Stimulated activated CD4-positive, alpha-beta T cell treated with anti-CD3 and anti-CD28 coated beads, Interleukin-2, amount 100 ng/mL, for 4 hours (primary cell): ENCODE measurements around the gene ZNF800.
"Not testable (repeated sequence)": the region's sequence is repeated elsewhere in the genome, so short reads cannot be mapped to it uniquely, and the experiment has no call there.

Experiments
- DNase-seq: peaks from one replicate; pipeline ENCODE4 v3.0.0-alpha.2; 2020; ENCODE audit warnings: low read depth

The ZNF800 gene, protein sequence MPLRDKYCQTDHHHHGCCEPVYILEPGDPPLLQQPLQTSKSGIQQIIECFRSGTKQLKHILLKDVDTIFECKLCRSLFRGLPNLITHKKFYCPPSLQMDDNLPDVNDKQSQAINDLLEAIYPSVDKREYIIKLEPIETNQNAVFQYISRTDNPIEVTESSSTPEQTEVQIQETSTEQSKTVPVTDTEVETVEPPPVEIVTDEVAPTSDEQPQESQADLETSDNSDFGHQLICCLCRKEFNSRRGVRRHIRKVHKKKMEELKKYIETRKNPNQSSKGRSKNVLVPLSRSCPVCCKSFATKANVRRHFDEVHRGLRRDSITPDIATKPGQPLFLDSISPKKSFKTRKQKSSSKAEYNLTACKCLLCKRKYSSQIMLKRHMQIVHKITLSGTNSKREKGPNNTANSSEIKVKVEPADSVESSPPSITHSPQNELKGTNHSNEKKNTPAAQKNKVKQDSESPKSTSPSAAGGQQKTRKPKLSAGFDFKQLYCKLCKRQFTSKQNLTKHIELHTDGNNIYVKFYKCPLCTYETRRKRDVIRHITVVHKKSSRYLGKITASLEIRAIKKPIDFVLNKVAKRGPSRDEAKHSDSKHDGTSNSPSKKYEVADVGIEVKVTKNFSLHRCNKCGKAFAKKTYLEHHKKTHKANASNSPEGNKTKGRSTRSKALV

DNA sequence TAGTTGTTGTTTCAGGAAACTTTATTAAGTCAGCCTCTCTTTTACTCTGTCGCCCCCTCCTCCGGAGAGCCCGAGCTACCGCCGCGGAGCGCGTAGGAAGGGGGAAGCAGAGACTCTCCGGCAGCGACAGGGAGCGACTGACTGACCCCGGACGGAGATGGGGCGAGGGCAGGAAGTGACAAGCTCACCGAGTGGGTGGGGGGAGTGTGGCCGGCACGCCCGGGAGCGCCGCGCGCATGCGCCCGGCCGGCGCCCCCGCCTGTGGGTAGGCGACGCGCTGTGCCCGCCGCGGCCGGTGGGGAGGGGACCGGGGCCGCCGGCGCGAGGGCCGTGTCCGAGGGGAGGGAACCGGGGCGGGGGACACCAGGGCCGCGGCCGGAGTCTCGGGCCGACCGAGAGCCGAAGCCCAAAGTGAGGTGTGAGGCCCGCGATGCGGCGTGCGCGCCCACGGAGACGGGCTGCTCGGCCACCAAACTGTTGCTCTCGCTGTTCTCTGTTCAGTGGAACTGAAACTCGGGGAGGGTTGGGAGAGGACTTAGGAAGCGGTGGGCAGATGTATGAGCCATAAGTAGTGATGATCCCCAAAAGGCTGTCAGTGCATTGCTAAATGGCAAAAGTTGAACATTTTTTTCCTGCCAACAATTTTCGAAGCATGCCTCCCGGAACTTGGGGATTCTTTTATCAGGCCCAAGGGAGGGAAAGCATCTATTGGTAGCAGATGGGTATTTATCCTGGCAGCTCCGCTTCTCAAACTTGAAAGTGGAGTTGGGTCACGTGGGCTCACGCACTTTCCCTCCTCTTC is at the start of gene ZNF800:
Gene ZNF800, minus strand, starts transcription at position 143 of the 802 bp plus-strand sequence. CDS start 1,151 bp downstream, outside the sequence.
- peak; percentile 90 for DNase-seq

DNA sequence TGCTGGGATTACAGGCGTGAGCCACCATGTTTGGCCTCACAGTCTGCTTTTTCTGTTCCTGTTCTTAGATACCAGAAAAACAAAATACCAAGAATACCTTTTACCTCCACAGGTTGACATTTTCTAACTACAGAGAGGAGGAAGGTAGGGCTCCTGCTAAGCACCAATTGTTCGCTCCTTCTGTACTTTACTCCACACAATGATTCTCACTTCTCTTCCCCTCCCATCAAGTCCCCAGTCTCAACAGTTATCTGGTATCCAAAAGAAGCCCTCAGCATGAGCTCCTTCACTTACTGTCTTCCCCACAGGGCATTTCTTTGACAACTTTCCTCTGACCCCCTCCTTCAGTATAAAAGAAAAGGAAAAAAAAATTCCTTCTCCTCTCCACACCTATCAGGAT is 47.7 kb upstream of the ZNF800 start:
- no peak for DNase-seq

DNA sequence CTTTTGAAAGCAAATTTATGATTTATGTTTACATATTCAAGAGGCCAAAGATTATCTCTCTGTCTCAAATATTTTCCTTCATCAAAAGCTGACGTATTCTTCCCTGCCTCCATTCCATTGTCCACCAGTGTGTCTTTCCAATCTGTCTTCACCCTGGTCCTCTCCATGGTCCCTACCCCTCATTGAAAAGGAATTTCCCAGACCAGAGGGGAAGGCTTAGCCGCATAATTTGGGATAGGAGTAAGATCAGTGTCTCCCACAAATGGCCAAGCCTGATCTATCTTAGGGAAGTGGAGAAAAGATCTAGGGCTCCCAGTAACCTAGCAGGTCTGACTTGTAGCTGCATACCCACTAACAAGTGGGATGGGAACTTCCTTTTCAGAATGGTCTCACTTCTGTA is 46.3 kb upstream of the ZNF800 start:
- DNase-seq = no peak

DNA sequence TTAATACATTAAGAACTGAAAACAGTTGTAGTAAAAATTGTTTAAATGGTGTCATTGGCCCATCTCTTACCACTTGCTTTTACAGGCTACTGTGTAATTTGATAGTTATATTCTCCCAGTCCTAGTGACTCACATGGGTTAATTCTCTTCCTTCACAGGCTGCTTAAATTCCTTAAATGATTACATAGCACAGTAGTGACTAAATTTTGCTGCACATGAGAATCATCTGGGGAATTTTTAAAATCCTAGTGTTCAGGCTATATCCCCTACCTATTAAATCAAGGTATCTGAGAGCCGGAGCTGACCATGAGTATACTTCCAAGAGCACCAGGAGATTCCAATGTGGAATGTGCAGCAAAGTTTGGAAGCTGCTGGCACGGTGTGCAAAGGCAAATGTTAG is 45.3 kb upstream of the ZNF800 start:
- no peak for DNase-seq

DNA sequence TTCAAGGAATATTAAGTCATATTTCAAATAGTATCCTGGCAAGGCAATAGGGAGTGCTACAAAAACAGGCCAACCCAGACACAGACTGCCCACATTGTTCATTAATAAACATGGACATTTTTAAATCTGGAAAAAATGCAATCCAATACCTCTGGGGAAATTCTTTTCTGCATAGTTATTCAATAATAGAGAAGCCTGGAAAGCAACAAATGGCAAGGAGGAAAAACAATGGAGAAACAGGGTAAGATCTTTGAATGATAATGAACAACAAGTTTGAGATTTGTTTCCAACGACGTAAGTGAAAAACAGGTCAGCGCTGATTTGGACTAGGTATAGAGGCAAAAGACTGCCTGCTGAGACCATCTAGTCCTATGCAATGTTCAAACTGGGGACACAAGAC is 44.7 kb upstream of the ZNF800 start:
- DNase-seq = no peak

DNA sequence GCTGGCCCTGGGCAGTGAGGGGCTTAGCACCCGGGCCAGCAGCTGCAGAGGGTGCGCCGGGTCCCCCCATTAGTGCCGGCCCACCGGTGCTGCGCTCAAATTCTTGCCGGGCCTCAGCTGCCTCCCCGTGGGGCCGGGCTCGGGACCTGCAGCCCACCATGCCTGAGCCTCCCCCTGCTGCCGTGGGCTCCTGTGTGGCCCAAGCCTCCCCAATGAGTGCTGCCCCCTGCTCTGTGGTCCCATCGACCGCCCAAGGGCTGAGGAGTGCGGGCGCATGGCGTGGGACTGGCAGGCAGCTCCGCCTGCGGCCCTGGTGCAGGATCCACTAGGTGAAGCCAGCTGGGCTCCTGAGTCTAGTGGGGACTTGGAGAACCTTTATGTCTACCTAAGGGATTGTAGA is 36.8 kb upstream of the ZNF800 start:
- DNase-seq = not testable (repeated sequence)

DNA sequence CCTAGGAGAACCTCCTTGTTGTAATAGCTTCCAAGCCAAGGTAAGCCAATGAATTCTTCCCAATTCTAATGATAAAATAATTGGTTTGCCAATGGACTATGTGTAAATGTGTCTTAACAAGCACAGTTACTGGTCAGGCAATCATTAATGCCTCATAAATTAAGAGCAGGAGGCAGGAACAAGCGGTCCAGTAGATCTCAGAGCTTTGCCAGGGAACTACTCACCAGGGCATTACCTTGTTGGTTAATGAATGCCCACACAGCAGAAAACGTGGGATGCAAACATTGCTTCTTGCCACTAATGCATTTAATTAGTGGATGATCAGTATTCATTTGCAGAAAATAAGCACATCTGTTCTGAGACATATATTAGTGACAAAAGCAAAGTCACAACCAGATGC is 26.7 kb upstream of the ZNF800 start:
- DNase-seq = no peak

DNA sequence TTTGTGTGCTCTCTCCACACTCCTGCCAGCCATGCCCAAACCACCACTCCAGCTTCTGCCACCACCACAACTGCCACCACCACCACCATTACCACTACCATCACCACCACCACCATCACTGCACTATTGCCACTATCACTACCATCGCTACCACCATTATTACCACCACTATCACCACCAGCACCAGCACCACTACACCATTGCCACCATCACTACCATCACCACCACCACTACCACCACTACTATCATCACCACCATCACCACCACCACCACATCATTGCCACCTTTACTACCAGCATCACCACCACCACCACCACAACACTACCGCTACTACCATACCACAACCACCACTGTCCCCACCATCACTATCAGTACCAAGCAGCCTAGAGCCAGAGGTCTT is 26.0 kb upstream of the ZNF800 start:
- DNase-seq = no peak

DNA sequence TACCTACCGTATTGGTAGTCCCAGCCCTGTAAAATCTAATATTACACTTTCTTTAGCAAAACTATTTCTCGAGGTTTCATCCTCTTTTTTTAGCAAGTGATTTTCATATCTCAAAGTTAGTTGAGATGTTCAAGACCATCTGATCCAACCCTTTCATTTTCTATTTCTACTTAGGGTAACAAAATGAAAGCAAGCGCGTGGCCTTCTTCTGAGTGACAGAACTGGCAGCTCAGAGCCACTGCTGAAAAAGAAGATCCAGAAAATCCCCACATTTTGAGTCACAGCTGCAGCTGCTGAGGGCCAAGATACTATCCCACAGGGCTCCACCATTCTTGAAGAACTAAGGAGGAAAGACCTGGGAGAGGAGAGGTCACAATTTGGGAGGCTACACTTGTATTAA is 24.8 kb upstream of the ZNF800 start:
- no peak for DNase-seq

DNA sequence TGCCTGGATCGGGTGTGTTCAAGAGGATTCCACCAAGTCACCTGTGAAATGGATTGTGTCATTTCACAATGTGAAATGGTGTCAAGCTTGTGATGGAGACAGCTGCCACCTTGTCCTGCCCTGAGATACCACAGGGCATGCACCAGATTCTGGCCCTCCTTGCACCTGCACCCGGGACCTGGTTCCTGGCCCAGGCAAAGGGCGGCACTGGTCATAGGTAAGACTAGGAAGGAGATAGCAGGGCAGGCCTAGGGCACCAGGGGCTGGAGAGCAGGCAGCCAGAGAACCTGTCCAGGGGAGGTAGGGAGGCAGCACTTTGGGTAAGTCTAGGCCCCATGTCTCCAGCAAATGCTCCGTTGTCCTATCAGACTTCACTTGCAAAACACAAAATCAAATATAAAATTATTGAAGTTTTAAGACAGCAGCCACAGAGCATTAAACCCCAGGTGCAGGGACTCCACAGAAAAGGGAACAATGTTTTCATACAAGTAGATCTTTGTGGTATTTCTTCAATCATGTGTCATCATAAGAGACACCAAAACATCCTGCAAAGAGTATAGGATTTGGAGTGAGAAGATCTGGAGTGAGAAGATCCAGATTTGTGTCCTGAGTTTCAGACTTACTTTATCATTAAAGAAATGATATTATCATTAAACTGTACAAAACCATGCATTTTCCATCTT is 22.7 kb upstream of the ZNF800 start:
- DNase-seq = no peak

DNA sequence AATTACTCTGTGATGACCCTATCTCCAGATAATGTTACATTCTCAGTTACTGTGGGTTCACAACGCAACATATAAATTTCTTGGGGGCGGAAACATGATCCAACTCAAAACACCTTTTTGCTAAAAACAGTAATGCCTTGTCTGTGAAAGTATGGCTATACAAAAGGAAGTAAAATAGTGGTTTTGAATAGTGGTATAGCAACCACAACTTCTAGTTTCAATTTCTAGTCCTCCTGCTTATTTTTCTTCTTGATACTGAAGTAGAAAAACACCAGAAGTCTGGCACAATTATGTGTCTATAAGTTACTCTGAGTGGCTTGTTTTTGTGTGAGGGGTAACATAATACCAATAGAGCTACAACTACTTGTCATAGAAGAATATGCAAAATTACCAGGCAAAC is 21.5 kb upstream of the ZNF800 start:
- DNase-seq = no peak

DNA sequence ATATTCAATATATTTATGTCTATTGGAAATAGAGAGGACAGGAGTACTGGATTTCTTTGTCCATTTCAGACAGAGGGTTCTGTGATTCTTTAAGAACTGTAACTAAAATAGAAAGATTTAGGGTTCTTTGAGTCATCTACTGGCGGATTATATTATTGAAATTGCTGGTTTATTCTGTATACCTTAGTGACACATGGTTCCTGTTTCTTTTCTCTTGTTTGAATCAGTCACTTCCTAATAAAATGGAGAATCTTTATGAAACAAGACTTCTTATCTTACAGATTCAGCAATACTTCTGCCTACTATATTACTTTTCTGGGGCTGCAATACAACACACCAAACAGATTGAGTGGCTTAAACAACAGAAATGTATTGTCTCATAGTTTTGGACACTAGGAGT is 20.8 kb upstream of the ZNF800 start:
- no peak for DNase-seq

DNA sequence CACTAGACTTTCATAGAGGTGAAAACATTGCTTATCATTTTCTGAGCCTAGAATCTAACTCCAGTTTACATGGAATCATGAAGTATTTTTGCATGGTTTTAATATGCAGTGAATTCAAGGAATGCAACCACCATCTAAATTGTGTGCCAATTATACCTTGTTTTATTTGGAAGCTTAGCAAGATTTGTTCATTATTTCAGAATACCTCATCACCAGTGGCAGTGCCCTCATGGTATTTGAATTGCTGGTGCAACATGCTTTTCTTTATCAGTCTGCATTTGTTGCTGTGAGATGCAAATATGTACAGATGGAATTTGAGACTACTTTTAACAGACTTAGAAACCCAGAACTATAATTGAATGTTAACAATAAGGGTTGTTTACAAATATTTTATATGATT is 18.7 kb upstream of the ZNF800 start:
- DNase-seq = no peak

DNA sequence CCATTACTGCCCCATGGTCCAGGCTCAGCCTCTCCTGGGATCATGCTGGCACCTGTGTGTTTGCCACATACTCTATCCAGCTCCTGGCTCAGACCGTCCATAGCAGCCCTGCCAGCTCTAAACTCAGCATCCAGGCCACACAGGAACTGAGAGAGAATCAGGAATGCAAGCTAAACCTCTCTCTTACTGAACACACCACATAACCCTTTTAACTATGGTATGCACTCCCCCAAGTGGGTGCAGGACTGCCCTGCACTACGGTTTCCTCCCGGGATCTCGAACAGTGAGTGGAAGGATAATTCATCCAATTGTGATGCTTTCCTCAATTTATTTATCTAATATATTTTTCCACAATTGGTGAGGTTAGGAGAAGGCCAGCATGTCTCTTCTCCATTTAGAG is 17.1 kb upstream of the ZNF800 start:
- no peak for DNase-seq

DNA sequence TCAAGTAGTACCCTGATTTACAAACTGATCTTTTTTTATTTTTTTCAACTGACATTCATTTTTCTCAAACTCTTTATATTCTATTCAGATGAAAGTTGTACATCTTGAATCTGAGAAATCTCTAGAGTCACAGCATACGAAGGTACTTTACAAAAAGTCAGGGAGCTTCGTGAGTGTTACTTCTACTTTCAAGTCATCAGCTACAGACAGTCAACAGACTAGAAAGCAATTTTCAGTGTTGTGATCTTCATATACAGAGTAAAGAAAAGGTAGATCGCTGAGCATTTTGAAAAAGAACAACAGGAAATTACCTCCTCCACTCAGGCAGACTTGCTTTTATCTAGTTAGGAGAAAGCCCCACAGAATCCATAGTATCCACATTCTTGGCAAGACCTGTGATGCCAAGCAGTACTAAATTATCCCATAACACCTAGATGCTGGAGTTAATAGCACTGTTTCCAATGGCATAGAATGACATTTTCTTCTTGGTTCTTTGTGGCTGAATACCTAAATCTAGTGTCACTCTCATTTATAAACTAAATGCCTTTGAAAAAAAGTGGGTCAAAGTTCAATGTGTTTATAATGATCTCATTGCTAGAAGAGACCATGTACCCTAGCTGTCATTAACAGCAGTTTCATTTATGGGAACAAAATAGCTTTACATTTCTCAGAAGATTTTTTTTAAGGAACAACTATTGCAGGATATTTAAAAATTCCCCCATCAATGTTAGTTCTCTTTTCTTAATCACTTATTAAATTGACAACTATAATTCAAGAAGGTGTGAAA is 12.0 kb upstream of the ZNF800 start:
- DNase-seq = no peak

DNA sequence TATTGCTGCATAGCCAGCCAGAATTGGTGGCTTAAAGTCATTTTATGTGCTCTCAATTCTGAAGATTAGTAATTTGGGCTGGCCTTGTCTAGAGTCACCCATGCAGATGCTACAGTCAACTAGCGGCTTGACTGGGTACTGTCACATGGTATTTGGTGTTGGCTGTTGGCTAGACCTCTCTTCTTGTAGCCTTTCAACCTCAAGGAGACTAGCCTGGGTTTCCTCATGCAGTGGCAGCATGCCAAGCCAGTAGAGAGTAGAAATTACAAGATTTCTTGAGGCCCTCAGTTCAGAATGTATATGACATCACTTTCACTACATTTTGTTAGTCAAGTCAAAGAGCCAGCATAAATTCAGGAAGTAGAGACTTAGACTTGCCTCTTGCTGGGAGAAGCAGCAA is 3.7 kb upstream of the ZNF800 start:
- DNase-seq = no peak

DNA sequence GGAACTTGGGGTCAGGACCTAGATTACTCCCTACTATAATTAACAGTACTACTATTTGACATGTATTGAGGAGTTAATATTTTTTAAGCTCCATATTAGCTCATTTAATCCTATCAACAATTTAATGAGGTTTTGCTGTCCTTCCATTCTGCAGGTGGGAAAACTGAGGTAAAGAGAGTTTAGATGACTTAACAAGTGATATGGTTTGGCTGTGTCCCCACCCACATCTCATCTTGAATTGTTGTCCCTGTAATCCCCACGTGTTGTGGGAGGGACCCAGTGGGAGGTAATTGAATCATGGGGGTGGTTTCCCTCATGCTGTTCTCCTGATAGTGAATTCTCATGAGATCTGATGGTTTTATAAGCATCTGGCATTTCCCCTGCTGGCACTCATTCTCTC is 2.6 kb upstream of the ZNF800 start:
- DNase-seq = peak; percentile 48

DNA sequence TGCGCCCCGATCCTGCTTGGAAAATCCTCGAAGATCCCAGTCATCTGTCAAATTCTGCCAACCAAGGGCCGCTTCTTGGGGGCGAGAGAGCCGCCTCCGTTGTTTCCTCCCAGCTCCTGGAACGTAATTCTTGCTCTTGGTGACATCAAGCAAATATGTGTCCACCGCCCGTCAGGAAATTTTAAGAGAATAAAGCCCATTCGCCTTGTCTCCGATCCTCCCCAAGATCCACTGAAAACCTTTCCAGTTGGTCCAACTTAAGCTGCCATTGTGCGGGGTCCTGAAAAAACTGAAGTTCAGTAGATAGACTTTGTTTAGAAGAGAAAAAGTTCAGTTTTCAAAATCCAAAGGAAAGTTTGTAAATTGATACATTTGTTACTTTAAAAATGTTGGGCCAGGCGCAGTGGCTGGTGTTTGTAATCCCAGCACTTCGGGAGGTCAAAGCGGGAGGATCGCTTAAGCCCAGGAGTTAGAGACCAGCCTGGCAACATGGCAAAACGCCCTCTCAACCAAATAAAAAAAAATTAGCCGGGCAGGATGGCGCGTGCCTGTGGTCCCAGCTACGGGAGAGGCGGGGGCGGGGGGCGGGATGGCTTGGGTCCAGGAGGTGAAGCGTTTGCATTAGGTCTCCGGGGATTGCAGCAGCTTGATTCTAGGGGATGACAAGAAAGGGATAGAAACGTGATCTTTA is 1.0 kb upstream of the ZNF800 start:
- no peak for DNase-seq

DNA sequence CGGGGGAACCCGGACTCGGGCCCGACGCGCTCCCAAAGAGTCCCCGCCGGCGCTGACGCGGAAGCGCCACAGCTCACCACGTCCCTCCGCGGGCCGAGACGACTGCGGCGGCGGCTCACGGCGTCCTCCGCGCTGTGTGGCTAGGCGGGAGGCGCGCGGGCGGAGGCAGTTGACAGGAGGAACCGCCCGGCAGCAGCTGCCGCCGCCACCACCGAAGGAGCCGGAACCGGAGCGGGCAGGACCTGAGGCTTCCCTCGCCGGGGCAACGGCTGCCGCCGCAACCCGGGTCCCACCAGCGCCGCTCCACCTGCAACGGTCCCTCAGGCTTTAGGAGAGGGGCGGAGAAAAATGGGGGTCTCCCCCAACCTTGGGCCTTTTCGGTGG is 334 bp downstream of the ZNF800 start:
- DNase-seq = peak; percentile 49

DNA sequence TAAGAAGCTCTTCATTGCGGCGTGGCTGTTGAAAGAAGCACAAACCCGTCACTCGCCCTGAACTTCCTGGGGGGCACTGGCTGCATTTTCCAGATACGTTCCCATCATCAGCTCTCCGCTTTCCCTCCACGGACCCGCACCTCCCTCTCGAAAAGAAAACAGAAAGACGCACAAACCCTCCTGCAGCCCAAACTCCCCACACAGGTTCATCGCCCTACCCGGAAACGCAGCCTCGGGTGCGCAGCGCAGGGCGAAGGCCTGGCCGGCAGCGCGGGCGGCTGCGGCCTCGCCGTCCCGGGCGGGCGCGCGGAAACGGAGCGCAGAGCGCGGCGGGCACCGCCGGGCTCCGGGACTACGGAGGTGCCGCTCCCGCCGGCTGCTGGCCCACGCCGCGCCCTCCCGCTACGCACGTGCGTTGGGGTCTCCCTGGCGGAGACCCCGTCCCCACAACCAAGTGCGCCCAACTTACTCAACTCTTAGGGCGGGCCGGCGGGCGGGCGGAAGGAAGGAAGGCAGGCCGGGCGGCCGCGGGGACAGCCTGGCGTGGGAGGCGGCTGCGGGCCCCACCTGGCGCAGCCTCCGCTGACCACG is 822 bp downstream of the ZNF800 start:
- peak; percentile 38 for DNase-seq
